Limb (tissue), 2 donors: ENCODE results near the gene CMPK2.

Experiments
- DNase-seq, 2 donors: peaks; one replicate each; pipeline ENCODE4 v3.0.0-alpha.2; 2016; ENCODE audit errors: extremely low spot score in 2 of 2

CMPK2 gene

GRCh38 chr2:6812857-6813530, 52.7 kb downstream of the CMPK2 start:
- DNase-seq: no peak

GRCh38 chr2:6810961-6811360, 54.7 kb downstream of the CMPK2 start:
- DNase-seq: no peak

DNA sequence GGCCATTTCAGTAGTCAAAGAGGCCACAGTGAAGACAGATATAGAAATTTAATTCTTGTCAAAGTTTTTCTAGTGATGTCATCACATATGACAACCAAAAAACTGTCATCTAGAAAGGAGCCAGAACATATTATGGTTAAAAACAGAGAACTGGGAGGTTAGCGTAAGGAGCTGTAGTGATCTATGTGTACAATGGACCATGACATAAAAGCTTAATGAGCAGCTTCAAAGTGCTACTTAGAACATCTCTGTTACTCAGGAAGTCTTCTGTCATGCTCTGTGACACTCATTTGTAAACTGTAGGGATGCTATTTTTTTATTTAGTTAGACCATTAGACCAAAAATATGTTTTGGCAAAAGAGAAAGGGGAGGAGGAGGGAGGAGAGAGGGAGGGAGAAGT, 57.3 kb downstream of the CMPK2 start:
- no peak for DNase-seq

DNA sequence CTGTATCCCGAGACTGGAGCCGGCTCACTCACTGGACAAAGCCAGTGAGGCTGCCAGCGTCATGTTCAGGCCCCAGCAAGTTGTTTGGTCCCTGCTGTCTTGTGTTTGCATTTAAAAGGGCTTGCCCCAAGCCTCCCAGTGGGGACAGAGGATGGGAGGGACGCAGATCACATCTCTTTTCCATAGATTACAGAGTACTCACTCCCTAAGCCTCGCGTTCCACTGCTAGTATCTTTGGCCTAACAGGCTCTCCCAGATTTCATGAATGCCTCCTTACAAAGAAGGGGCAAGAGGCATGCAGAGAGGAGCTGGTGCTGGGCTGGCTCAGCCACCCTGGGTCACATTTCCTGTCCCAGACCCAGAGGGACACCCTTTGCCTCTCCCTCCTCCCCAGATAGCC, 59.1 kb downstream of the CMPK2 start:
- no peak for DNase-seq

- no peak for DNase-seq
Measured at GRCh38 chr2:6800553-6800952, 65.2 kb downstream of the CMPK2 start.
